Body of pancreas (tissue), 4 donors: ENCODE data around the gene ZFP36L1.

Experiments used
- CTCF ChIP-seq, 7 experiments: fragments of 450-650 bp in 4 of 7; fragments of 200-600 bp in 3 of 7; sonication (generic) in 3 of 7; IDR thresholded peaks; one replicate each; pipeline ENCODE4 v1.5.1; 2016 to 2019; ENCODE audit warnings: antibody characterized with exemption in 7 of 7
- POLR2A ChIP-seq, 3 donors: fragments of 450-650 bp; IDR thresholded peaks; one replicate each; pipeline ENCODE4 v1.6.1; 2016; ENCODE audit warnings: antibody characterized with exemption in 3 of 3, mild to moderate bottlenecking in 2 of 3

GRCh38 chr14:68749487-68750475 lies 43.1 kb downstream of the ZFP36L1 start:
- TF ChIP-seq CTCF (IDR thresholded peaks at IDR 0.05): no peak
- TF ChIP-seq POLR2A (IDR thresholded peaks at IDR 0.05): no peak
